OCI-LY1 (cell line): ENCODE measurements around the gene MAN2C1.

Experiments
- CTCF ChIP-seq: fragments of 200-600 bp; sonication (generic), shearing (Covaris generic); IDR thresholded peaks from 2 replicates; pipeline ENCODE4 v1.5.1; 2017; ENCODE audit warnings: mild to moderate bottlenecking, antibody characterized with exemption, low read length, moderate library complexity, mixed read lengths
- EZH2 ChIP-seq: fragments of 200-600 bp; sonication (generic), shearing (Covaris generic); IDR thresholded peaks from 2 replicates; pipeline ENCODE4 v1.8.0; 2017; ENCODE audit warnings: borderline replicate concordance, mixed run types, mild to moderate bottlenecking, antibody characterized with exemption, low read length, moderate library complexity, mixed read lengths

- no peak for TF ChIP-seq EZH2
- TF ChIP-seq CTCF: no peak
These were observed 33.1 kb downstream of the MAN2C1 start for GRCh38 chr15:75335313-75335704.
